Muscle of arm (tissue), 12 donors: Measurements from ENCODE around the gene LASP1. TPM values are rescaled to one million over a fixed set of nuclear protein-coding genes. Genes with fewer than 3 reads are reported as not detected.
"Not testable (repeated sequence)": the region's sequence is repeated elsewhere in the genome, so short reads cannot be mapped to it uniquely, and the experiment has no call there.

ENCODE experiments used
- DNase-seq: peaks from one replicate; pipeline ENCODE4 v3.0.0-alpha.2; 2013
- polyA plus RNA-seq, 12 donors: library from polyadenylated mRNA; unstranded; fragments of 120-200 nt; gene quantifications; one replicate each; pipeline ENCODE4 v1.2.1, GENCODE V29; 2013; ENCODE audit not compliant: insufficient read length in 12 of 12

Gene LASP1
- polyA plus RNA-seq, 12 donors: 67.3 to 159 (median 80.6) TPM; not detected in 1

DNA sequence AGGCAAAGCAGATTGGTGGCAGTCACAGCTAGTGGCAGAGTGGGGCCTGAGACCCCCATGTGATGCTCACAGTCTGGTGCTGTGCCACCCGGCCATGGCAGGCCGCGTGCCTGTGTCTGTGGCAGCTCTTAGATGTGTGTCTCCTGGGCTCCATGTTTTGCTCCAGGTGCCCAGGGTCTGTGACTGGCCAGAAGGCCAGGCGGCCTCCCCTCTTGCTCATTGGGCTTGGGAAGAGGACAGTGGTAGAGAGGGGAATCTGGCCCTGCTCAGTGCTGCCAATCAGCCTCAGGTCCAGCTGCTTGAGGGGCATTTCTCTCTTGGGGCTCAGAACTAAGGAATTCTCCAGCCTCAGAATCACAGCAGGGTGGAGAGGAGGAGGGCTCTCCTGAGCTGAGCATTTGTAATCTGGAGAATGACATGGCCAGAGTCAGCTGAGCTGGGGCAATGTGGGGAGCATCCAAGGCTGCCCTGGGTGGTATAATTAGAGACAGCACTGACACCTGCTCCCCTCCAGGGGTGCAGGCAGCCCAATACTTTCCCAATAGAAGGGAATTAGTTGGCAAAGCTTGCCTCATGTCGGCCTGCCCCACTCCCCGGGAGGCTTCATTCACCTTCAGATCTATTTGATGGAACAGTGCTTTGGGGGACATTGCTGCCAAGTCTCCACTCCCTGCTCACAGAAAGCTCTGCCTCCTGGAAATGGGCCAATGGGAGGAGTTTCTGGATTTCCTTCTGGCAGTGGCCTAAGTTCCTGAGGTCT, 52.9 kb downstream of the LASP1 start:
- DNase-seq: peak; percentile 85

DNA sequence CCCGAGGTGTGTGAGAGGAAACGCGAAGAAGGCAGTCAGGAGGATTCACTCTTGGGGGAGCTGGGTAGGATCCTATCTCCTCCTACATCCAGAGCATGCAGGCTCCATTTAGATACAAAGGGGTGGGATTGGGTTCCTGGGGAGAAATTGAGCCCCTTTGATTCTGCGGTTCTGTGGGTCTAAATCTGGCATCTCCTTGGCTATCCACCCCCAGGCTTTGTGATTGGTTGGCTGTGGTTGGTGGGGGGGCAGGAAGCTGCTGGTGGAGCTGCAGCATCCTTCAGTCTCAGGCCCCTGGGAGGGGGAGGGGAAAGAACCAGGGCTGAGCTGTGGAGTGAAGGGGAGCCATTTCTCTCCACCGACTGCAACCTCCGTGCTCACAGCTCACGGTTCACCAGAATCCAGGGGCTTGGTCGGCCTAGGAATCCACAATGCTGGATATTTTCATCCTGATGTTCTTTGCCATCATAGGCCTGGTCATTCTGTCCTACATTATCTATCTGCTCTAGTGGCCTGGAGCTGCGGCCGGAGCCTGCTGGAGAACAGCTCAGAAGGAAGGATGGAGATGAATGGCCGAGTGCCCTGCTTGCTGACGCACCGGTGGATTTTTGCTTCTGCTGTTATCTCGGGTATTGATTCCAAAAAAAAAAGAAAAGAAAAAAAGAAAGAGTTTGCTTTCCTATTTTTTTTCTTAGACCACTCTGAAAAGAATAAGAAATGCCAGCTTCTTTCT, 55.6 kb downstream of the LASP1 start, which contains the start of gene LASP1NB:
Gene LASP1NB (plus strand): TSS at position 352 of the 733 bp plus-strand sequence.
- DNase-seq: no peak

DNA sequence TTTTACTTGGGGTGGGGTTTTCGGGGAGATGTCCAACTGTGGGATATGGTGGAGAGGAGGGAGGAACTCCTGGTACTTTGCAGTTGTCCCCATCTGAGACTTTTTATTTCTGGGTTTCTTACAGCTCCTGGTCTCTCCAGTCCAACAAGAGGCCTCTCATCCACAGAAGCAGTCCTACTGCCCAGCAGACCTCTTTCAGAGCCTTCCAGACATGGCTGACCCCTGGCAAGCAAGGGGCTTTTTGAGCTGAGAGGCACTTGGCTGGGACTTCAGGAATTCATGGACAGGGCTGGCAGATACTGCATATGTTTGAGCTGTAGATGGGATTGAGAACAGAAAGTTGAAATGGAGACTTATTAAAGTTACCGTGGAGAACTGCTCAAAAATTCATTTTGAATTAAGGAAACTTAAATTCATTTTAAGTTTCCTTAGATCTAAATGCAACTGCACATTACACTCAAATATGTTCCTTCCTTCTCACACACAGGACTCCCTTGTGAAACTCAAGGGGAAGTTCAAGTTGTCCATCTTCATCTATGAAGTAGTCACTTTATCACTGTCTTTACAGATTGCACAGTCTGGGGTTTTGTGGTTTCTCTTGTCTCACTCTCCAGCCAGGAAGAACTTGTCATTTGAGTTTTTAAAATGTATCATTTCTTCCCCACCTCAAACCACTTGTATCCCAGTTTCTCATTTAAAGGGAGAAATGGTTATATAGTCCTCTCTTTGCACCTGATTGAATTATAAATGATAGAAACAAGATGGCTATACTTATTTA, 56.6 kb downstream of the LASP1 start:
- DNase-seq: no peak

DNA sequence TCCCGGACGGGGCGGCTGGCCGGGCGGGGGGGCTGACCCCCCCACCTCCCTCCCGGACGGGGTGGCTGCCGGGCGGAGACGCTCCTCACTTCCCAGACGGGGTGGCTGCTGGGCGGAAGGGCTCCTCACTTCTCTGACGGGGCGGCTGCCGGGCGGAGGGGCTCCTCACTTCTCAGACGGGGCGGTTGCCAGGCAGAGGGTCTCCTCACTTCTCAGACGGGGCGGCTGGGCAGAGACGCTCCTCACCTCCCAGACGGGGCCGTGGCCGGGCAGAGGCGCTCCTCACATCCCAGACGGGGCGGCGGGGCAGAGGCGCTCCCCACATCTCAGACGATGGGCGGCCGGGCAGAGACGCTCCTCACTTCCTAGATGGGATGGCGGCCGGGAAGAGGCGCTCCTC, 60.9 kb downstream of the LASP1 start:
- not testable (repeated sequence) for DNase-seq

DNA sequence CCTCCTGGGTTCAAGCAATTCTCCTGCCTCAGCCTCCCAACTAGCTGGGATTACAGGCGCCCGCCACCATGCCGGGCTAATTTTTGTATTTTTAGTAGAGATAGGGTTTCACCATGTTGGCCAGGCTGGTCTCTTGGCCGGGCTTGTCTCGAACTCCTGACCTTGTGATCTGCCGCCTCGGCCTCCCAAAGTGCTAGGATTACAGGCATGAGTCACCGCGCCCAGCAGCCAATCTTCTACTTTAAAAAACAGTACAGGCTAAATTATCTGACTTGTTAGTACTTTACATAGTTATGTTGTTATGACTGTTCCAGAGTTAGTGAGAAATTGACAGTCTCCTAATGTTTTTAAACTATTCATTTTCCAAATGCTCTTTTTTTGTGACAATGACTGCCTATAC, 64.1 kb downstream of the LASP1 start:
- not testable (repeated sequence) for DNase-seq

DNA sequence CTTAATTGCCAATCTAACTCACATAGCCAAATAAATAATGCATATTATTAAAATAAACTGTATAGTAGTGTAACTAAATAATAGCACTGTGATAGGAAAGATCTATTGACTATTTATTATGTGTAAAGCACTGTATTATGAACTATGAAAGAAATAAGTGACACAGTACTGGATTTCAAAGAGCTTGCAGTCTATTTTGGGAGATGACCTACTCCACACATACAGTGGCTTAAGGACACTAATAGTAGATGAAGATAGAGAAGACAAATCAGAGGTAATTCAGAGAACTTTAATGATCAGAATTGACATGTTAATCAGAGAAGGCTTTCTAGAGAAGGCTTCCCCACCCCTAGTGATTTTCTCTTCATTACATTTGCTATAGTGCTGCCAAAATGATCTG, 70.1 kb downstream of the LASP1 start:
- DNase-seq: no peak

DNA sequence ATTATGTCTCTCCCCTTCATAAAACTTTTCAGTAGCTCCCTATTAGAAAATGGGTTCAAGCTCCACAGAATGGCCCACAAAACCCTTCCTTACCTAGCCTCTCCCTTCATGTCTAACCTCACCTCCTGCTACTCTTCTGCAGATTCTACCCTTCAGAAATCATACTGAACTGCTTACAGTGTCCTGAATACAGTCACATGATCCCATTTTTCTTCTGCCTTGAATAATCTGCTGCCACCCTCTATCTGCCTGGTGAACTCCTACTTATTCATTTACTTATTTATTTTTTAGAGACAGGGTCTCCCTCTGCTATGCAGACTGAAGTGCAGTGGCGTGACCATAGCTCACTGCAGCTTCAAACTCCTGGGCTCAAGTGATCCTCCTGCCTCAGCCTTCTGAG, 70.5 kb downstream of the LASP1 start:
- DNase-seq: no peak

DNA sequence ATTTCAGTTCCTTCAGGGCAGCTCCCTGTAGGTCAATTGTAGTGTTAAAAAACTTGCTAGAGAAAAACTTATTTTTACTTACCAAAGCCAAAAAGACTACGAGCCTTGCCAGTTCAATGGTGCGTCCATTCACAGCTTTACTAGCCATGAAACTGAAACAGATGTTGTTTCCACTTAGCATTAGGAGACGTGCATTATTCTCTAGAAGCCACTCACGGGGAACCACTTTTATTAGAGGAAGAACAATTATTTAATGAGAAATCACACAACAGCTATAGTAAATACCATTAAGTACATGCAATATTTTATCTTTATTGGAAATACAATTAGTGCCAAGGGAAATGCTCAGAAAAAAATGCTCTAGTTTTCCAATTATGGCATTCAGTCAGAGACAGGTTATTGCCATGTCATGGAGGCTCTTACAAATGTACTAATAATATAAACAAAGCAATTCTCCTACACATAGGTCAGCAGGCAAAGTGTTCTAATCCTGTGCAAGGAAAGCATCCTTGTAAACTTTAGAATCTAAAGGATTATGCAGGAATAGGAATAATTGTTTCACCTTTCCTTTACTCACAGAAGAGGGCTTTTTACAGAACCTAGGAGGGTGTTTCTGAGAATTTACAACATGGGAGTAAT, 73.0 kb downstream of the LASP1 start:
- no peak for DNase-seq

DNA sequence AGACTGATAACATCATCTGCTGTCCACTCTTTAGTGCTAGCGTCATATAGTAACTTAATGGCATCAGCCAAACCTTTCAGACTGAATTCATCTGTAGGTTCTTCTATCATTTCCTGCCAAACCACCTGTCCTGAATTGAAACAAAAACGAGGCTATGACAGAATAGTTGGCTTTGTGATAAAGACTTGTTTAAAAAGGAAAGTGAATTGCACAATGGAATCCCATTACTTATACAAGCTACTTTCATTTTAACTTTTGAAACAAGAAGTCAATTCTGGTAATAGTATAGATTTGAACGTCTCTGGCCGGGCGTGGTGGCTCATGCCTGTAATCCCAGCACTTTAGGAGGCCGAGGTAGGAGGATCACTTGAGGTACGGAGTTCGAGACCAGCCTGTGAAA, 73.7 kb downstream of the LASP1 start:
- DNase-seq: no peak

DNA sequence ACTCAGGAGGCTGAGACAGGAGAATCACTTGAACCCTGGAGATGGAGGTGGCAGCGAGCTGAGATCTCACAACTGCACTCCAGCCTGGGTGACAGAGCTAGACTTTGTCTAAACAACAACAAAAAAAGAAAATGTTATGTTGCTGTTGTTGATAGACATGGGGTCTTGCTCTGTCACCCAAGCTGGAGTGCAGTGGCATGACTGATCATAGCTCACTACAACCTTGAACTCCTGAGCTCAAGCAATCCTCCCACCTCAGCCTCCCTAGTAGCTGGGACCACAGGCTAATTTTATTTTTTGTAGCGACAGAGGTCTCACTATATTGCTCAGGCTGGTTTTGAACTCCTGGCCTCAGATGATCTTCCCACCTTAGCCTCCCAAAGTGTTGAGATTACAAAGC, 77.3 kb downstream of the LASP1 start:
- DNase-seq: no peak

DNA sequence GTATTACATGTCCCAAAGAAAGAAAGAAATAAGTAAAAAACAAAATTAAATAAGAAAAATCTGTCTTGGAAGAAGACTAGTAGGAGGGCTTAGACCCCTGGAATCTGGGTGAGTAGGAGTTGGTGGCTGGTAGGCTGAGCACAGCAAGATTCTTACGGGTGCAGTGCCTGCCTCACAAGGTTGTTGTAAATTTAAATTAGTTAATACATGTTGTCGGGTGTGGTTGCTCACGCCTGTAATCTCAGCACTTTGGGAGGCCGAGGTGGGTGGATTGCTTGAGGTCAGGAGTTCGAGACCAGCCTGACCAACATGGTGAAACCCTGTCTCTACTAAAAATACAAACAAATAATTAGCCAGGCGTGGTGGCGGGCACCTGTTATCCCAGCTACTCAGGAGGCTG, 83.9 kb downstream of the LASP1 start:
- not testable (repeated sequence) for DNase-seq

DNA sequence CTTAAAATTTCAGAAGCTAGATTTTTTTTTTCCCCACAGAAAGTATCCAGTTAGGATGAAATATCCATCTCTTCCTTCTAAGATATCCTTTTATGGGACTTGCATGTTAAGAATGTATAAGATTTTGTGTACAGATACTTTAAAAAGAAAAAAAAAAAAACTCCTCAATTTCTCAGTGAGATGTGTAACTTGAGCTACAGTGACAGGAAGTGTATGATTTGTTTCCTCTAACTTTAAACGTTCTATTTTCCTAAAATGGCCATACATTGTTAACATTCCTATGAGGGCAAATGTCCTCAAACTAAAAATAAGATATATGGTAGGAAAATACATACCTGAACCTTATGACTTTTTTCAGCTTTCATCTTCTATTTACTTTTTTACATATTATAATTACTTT, 88.5 kb downstream of the LASP1 start:
- no peak for DNase-seq

DNA sequence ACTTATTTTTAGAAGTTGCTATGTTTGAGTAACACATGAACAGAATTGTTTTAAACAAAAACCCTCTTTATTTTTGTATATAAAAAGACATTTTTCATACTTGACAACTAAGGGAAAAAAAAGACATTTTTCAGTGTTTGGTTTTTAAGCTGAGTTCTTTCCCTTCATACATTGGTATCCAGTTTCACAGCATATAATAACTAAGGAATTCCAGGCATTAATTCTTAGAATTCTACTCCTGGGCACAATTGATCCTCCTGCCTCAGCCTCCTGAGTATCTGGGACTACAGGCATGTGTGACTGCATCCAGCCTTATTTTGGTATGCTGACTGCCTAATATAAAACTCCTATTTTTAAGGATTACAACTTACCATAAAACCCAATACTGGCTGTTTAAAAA, 88.9 kb downstream of the LASP1 start:
- no peak for DNase-seq

DNA sequence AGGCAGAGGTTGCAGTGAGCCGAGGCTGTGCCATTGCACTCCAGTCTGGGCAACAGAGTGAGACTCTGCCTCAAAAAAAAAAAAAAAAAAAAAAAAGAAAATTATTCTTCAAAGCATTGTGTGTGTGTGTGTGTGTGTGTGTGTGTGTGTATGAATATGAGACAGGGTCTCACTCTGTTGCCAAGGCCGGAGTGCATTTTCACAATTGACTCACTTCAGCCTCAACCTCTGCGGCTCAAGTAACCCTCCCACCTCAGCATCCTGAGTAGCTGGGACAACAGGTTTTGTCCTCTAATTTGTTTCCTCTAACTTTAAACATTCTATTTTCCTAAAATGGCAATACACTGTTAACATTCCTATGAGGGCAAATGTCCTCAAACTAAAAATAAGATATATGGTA, 89.7 kb downstream of the LASP1 start:
- DNase-seq: no peak

DNA sequence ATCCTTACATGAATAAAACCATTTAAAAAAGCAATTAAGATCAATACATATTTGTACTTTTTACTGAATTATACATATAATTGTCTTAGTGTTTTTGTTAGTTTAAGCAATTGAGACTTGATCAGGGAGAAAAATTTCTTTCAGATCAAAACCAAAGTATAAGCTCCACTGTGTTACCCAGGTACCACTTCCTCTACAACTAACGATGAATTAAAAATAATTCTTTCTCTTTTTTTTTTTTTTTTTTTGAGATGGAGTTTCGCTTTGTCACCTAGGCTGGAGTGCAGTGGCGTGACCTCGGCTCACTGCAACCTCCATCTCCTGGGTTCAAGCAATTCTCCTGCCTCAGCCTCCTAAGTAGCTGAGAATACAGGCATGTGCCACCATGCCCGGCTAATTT, 90.5 kb downstream of the LASP1 start:
- no peak for DNase-seq

DNA sequence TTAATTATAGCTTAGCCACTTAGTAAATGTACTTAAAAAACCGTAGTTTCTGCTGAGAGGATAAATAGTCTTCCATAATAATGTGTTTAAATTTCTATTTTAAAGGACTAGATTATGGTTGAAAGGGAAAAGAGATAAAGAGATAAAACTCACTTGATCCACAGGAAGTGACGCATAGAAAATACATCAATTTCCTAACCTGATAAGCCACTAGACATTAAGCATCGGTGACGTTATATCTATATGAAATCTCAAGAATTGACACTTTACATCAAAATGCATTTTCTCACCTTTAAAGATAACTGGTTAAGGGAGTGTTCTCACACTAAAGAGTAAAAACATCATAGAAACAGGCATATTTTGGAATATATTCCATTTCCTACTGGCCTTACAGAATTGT, 91.6 kb downstream of the LASP1 start:
- DNase-seq: no peak

DNA sequence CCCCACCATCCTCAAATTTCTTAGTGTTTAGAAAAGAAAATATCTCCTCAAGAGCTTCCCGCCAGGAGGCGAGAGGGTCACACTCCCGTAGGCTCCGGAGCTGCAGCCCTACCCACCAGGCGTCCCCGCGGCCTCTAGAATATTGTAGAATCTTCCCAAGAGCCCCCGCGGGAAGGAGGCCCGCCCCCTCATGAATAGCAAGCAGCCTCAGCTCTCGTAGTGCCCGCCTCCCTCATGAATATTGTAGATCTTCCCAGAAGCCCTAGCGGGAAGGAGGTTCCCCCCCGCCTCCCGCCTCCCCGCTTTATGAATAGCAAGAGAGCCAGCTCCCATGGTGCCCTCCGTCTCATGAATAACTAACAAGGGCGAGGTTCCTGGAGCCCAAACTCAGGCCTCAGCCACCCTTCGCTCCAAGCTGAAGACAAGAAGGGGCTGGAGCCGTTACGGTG, 97.5 kb downstream of the LASP1 start, which contains the start of gene FBXO47:
Gene FBXO47 (minus strand): TSS at position 114 of the 449 bp plus-strand sequence. CDS start 4,378 bp downstream, outside the sequence.
- peak; percentile 88 for DNase-seq

DNA sequence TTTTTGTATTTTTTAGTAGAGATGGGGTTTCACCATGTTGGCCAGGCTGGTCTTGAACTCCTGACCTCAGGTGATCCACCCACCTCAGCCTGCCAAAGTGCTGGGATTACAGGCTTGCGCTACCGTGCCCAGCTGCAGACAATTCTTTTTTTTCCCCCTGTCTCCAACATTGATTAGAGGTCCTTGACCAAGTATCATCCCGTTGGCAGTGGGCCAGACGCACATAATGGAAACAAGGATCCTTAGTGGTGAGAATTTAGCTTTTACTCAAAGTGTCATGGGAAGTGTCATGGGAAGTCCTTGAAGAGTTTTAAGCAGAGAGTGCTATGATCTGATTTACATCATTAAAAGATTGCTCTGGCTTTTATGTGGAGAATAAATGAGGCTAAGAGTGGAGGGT, 99.4 kb downstream of the LASP1 start:
- DNase-seq: no peak

DNA sequence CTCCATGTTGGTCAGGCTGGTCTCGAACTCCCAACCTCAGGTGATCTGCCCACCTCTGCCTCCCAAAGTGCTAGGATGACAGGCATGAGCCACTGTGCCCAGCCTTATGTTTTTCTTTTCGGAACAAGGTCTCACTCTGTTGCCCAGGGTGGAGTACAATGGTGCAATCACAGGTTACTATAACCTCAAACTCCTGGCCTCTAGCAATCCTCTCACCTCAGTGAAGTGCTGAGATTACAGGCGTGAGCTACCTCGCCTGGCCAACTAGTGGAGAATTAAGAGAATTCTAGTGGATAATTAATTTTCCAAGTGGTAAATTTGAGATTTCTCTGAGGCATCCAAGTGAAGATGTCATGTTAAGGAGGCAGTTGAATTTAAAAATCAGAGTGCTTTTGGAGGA, 100.3 kb downstream of the LASP1 start:
- no peak for DNase-seq

DNA sequence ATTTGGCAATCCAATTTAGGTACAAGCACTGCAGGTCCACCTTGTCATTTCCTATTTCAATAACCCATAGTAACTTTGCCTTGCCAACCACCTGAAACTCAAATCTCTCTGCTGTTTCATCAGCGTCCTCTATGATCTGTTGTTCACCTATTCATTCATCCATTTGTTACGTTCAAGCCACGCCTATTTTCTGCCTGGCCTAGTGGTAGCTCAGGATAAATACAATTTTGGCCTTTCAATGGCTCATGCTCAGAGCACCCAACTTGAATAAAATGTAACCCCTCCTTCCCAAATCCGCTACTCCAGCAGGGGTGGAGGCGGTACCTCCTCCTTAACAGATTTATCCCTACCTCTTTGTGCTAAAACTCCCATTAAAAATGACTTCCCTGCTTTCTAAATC, 100.9 kb downstream of the LASP1 start:
- no peak for DNase-seq
